GM06990 (cell line): ENCODE measurements around the gene KCNIP4.

ENCODE experiments used
- DNase-seq: peaks from one replicate; pipeline ENCODE4 v3.0.0-alpha.2; 2011; ENCODE audit not compliant: insufficient read length; ENCODE audit errors: extremely low read depth
- H3K27me3 ChIP-seq: replicated peaks from 2 replicates; pipeline ENCODE4 v1.6.0; 2011; ENCODE audit warnings: low read length; ENCODE audit not compliant: control insufficient read depth, insufficient read depth
- H3K36me3 ChIP-seq: 2 replicates; pipeline ENCODE4 v1.5.1; 2011; ENCODE audit warnings: low read length; ENCODE audit not compliant: control insufficient read depth, insufficient read depth
- H3K4me3 ChIP-seq: replicated peaks from 2 replicates; pipeline ENCODE4 v1.5.1; 2011; ENCODE audit warnings: low read depth, mild to moderate bottlenecking, control low read depth, low read length
- CTCF ChIP-seq: IDR thresholded peaks from 2 replicates; pipeline ENCODE4 v1.5.1; 2011; ENCODE audit warnings: low read length, control low read depth, mild to moderate bottlenecking, inconsistent platforms; ENCODE audit not compliant: insufficient read depth, poor library complexity, severe bottlenecking

KCNIP4 gene

GRCh38 chr4:21685911-21686310 lies 262.7 kb downstream of the KCNIP4 start:
- Histone ChIP-seq H3K27me3 (no peaks in the 10 kb centered on the region), H3K4me3 (no peak overlapping the region), H3K36me3 (no peaks in the 10 kb centered on the region)
- no peak for DNase-seq
- TF ChIP-seq CTCF, result no peak

GRCh38 chr4:21680326-21680898 lies 268.2 kb downstream of the KCNIP4 start:
- no peaks in the 10 kb centered on the region for H3K27me3 ChIP-seq
- no peaks in the 10 kb centered on the region for H3K36me3 ChIP-seq
- TF ChIP-seq CTCF, result no peak

GRCh38 chr4:21678711-21679110 lies 269.9 kb downstream of the KCNIP4 start:
- no peak for DNase-seq
- H3K36me3 ChIP-seq, result no peaks in the 10 kb centered on the region
- TF ChIP-seq CTCF, result no peak
- H3K27me3 ChIP-seq, result no peaks in the 10 kb centered on the region
- H3K4me3 ChIP-seq, result no peak overlapping the region

More at GRCh38 chr4:21680326-21680898, 268.2 kb downstream of the KCNIP4 start:
- no peak for DNase-seq
- no peak overlapping the region for H3K4me3 ChIP-seq

- no peak for DNase-seq
- Histone ChIP-seq H3K36me3 (no peaks in the 10 kb centered on the region), H3K27me3 (no peaks in the 10 kb centered on the region), H3K4me3 (no peak overlapping the region)
- TF ChIP-seq CTCF, result no peak
These were observed 271.4 kb downstream of the KCNIP4 start for GRCh38 chr4:21677173-21677572.

GRCh38 chr4:21664355-21664754 lies 284.2 kb downstream of the KCNIP4 start:
- DNase-seq, result no peak
- no peak for TF ChIP-seq CTCF
- Histone ChIP-seq H3K36me3 (no peaks in the 10 kb centered on the region), H3K27me3 (no peaks in the 10 kb centered on the region), H3K4me3 (no peak overlapping the region)

GRCh38 chr4:21656832-21657231 lies 291.7 kb downstream of the KCNIP4 start:
- DNase-seq, result no peak
- Histone ChIP-seq H3K36me3 (no peaks in the 10 kb centered on the region), H3K27me3 (no peaks in the 10 kb centered on the region), H3K4me3 (no peak overlapping the region)
- no peak for TF ChIP-seq CTCF
